Nephron (organoid): Measurements from ENCODE around the gene JMJD6.
A peak's percentile ranks its signal among the peaks of the same experiment; 100 is the strongest.

Source experiments
- H3K27ac Mint-ChIP-seq, 3 experiments: 2 replicates each; pipeline ENCODE4 v1.8.0; 2020; ENCODE audit warnings: mixed read lengths in 3 of 3, mild to moderate bottlenecking in 2 of 3, moderate library complexity in 1 of 3
- H3K27me3 Mint-ChIP-seq: 2 replicates; pipeline ENCODE4 v1.8.0; 2021; ENCODE audit warnings: low read depth, mild to moderate bottlenecking, moderate library complexity, mixed read lengths
- H3K36me3 Mint-ChIP-seq: 2 replicates; pipeline ENCODE4 v1.8.0; 2020; ENCODE audit warnings: low read depth, mixed read lengths
- H3K4me1 Mint-ChIP-seq: 2 replicates; pipeline ENCODE4 v1.8.0; 2020; ENCODE audit warnings: mixed read lengths
- H3K4me3 Mint-ChIP-seq, 3 experiments: 2 replicates each; pipeline ENCODE4 v1.8.0; 2020; ENCODE audit warnings: mild to moderate bottlenecking in 3 of 3, mixed read lengths in 3 of 3, moderate library complexity in 2 of 3
- H3K9me3 Mint-ChIP-seq: 2 replicates; pipeline ENCODE4 v1.8.0; 2020; ENCODE audit warnings: mixed read lengths
- CTCF ChIP-seq, 3 experiments: fragments of 200-600 bp; sonication (generic); IDR thresholded peaks; one replicate each; pipeline ENCODE4 v1.5.0; 2021; ENCODE audit warnings: antibody characterized with exemption in 3 of 3; ENCODE audit not compliant: unreplicated experiment in 3 of 3

The JMJD6 gene

GRCh38 chr17:76696763-76697701, 29.4 kb downstream of the JMJD6 start:
- H3K9me3 Mint-ChIP-seq: no peaks in the 10 kb centered on the region
- no peak for TF ChIP-seq CTCF (IDR thresholded peaks at IDR 0.05; ENCODE audit: unreplicated experiment in 3 of 3)
- peak overlapping the region; percentile 79 to 85 (median 85) for H3K27ac Mint-ChIP-seq
- H3K4me3 Mint-ChIP-seq: peak overlapping the region in 2 of 3 experiments; percentile 5
- peaks cover 60% of the 10 kb centered on the region for H3K4me1 Mint-ChIP-seq
- H3K36me3 Mint-ChIP-seq: peaks cover 4% of the 10 kb centered on the region
- no peaks in the 10 kb centered on the region for H3K27me3 Mint-ChIP-seq

GRCh38 chr17:76695059-76695831, 31.2 kb downstream of the JMJD6 start:
- Mint-ChIP-seq H3K27ac (peak overlapping the region; percentile 55 to 89 (median 79)), H3K9me3 (no peaks in the 10 kb centered on the region), H3K27me3 (no peaks in the 10 kb centered on the region), H3K36me3 (peaks cover 4% of the 10 kb centered on the region), H3K4me1 (peaks cover 51% of the 10 kb centered on the region), H3K4me3 (peak overlapping the region in 1 of 3 experiments; percentile 23)
- TF ChIP-seq CTCF (IDR thresholded peaks at IDR 0.05; ENCODE audit: unreplicated experiment in 3 of 3): no peak

GRCh38 chr17:76691379-76692191, 34.8 kb downstream of the JMJD6 start:
- Mint-ChIP-seq H3K36me3 (peaks cover 4% of the 10 kb centered on the region), H3K9me3 (no peaks in the 10 kb centered on the region), H3K27ac (peak overlapping the region; percentile 40 to 58 (median 52)), H3K27me3 (no peaks in the 10 kb centered on the region), H3K4me1 (peaks cover 46% of the 10 kb centered on the region), H3K4me3 (no peak overlapping the region)
- no peak for TF ChIP-seq CTCF (IDR thresholded peaks at IDR 0.05; ENCODE audit: unreplicated experiment in 3 of 3)

- Mint-ChIP-seq H3K27me3 (no peaks in the 10 kb centered on the region), H3K4me1 (peaks cover 49% of the 10 kb centered on the region), H3K4me3 (no peak overlapping the region), H3K9me3 (no peaks in the 10 kb centered on the region), H3K27ac (no peak overlapping the region), H3K36me3 (peaks cover 4% of the 10 kb centered on the region)
- no peak for TF ChIP-seq CTCF (IDR thresholded peaks at IDR 0.05; ENCODE audit: unreplicated experiment in 3 of 3)
Observed at GRCh38 chr17:76690596-76691280, 35.7 kb downstream of the JMJD6 start.

- TF ChIP-seq CTCF (IDR thresholded peaks at IDR 0.05; ENCODE audit: unreplicated experiment in 3 of 3): no peak
- no peak overlapping the region for H3K4me3 Mint-ChIP-seq
- no peaks in the 10 kb centered on the region for H3K27me3 Mint-ChIP-seq
- H3K36me3 Mint-ChIP-seq: no peaks in the 10 kb centered on the region
- H3K4me1 Mint-ChIP-seq: peaks cover 49% of the 10 kb centered on the region
- H3K9me3 Mint-ChIP-seq: no peaks in the 10 kb centered on the region
- H3K27ac Mint-ChIP-seq: no peak overlapping the region
Observed at GRCh38 chr17:76689859-76690258, 36.5 kb downstream of the JMJD6 start.
